Right cardiac atrium (tissue), 5 donors: ENCODE data around the gene ZNF579. TPM values are rescaled to one million over a fixed set of nuclear protein-coding genes. Genes with fewer than 3 reads are reported as not detected.
A peak's percentile ranks its signal among the peaks of the same experiment; 100 is the strongest.

Source experiments
- ATAC-seq, 2 donors: fragments of 200-7000 bp; cut with Tn5 transposase; one replicate each; pipeline versions ENCODE4 v1.8.0 to v1.9.1; 2020; ENCODE audit warnings: moderate library complexity in 2 of 2, mild to moderate bottlenecking in 1 of 2
- DNase-seq, 3 donors: peaks; one replicate each; pipeline ENCODE4 v3.0.0-alpha.2; 2020
- H3K27ac ChIP-seq: one replicate; pipeline ENCODE4 v1.5.1; 2013; ENCODE audit warnings: mild to moderate bottlenecking, low read length, control low read depth, moderate library complexity
- H3K27me3 ChIP-seq: one replicate; pipeline ENCODE4 v1.6.1; 2013; ENCODE audit not compliant: control insufficient read depth, insufficient read depth
- H3K4me1 ChIP-seq: one replicate; pipeline ENCODE4 v1.6.1; 2013; ENCODE audit warnings: low read length; ENCODE audit not compliant: control insufficient read depth, insufficient read depth
- H3K4me3 ChIP-seq: one replicate; pipeline ENCODE4 v1.5.1; 2013; ENCODE audit warnings: low read length, control low read depth
- H3K9me3 ChIP-seq: one replicate; pipeline ENCODE4 v1.6.1; 2013; ENCODE audit warnings: low read length; ENCODE audit not compliant: control insufficient read depth
- WGBS: extraction: QIAGEN DNeasy Blood & Tissue Kit; methylation state at CpG from one replicate; pipeline ENCODE4 v1.1.7; 2013; 5-methylcytosine and 5-hydroxymethylcytosine counted together
- intact Hi-C, 4 donors: fragments of 100-400 bp; cut with DNase I; formaldehyde crosslinking; loops; one replicate each; pipeline versions ENCODE4 v1.11.0 to v1.14.0; 2022 to 2023
- polyA plus RNA-seq: library from polyadenylated mRNA; stranded (reverse); fragments of 200-250 nt; gene quantifications from one replicate; pipeline ENCODE4 v1.2.3, GENCODE V29; 2013
- total RNA-seq, 4 donors: library from RNA; stranded (reverse); fragmentation: NEBNext Ultra II Directional; extraction: Animal tissue kit (Norgen Biotek cat#: 25700); gene quantifications; one replicate each; pipeline ENCODE4 v1.2.1, GENCODE V29; 2021
- donor health status: healthy with polysubstance abuse.
- donor health status: DM: no; HTN: yes; CAD: no.
- donor health status: DM: no; HTN: no; CAD: no.
- donor health status: DM: no; HTN: yes; CAD: no; lungs with severe emphysema.
- donor health status: DM: yes; HTN: yes; CAD: no.

Gene ZNF579
- total and polyA plus RNA-seq, 5 donors: 10.2 to 15.5 (median 13.3) TPM

DNA sequence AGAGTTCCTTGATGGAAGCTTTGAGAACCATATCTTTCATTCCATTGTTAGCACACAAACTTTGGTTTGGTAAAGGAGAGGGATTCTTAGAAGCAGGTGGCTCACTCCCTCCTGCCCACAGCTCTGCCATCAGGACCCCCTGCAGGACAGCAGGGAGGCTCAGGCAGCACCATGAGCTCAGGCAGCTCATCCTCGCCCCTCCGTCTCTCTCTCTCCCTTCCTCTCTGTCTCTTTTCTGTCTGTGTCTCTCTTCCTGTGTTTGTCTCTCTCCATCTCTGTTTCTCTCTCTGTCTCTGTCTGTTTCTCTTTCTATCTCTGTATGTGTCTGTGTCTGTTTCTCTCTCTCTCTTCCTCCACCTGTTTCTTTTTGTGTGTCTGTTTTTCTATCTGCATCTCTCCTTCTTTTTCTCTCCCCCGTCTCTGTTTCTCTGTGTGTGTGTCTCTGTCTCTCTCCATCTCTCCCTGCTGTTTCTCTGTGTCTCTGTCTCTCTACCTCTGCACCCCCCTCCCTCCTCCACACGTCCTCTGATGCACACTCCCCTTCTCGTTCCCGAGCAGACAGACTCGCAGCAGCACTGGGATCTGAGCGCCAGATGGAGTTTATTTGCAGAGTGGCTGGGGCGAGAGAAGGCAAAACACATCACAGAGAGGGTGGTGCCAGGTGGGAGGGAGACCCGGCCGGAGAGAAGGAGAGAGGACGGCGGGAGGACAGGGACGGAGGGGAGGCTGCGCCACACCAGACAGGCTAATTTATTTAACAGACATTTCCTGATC is 52.4 kb downstream of the ZNF579 start:
- ATAC-seq (no peak), DNase-seq (peak in 1 of 3 donors; percentile 44)
- Histone ChIP-seq H3K4me3 (no peak overlapping the region), H3K27ac (peak overlapping the region; percentile 57), H3K9me3 (no peaks in the 10 kb centered on the region), H3K27me3 (no peaks in the 10 kb centered on the region), H3K4me1 (peaks cover 7% of the 10 kb centered on the region)
- intact Hi-C loops: loop anchor here in 1 of 4 donors (5.0 kb wide), 1 partner anchor 59 kb away; no protein-coding TSS in a partner anchor
- 21% methylated on average over 15 of the region's 15 CpGs for WGBS

DNA sequence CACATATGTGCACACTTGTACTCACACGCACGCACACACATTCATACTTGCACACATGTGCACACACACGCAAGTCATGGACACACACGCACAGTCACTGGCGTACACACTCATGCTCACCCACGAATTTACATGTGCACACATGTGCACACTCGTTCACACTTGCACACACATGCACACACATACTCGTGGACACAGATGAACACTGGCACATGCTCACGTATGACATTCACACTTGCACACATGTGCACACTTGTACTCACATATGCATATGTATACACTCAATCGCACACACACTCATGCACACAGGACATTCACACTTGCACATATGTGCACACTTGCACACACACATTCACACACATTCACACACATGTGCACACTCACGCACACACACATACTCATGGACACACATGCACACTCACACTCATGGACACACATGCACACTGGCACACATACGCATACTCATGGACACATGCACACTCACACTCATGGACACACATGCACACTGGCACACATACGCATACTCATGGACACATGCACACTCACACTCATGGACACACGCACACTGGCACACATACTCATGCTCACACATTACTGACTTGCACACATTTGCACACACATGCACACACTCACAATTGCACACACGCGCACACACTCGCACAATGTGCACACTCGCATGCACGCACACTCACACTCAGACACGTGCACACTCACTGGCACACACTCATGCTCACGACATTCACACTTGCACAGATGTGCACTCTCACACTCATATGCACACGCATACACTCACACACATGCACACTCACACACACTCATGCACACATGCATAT is 53.2 kb downstream of the ZNF579 start:
- 80% methylated on average over 22 of the region's 22 CpGs for WGBS
- DNase-seq (peak in 1 of 3 donors; percentile 14), ATAC-seq (no peak)
- Histone ChIP-seq H3K4me3 (no peak overlapping the region), H3K27ac (no peak overlapping the region), H3K27me3 (no peaks in the 10 kb centered on the region), H3K9me3 (no peaks in the 10 kb centered on the region), H3K4me1 (peaks cover 7% of the 10 kb centered on the region)
- intact Hi-C loops: loop anchor here in 1 of 4 donors (5.0 kb wide), 1 partner anchor 60 kb away; no protein-coding TSS in a partner anchor

Other genes with a start within 250 kb of the ZNF579 start
- 1 to 10 TPM; 6.7 to 9.8 (median 8.4) TPM for gene KMT5C, start 241.0 kb downstream of the ZNF579 start, total RNA-seq
- gene KMT5C, start 241.0 kb downstream of the ZNF579 start, polyA plus RNA-seq: 6.3 TPM
- gene COX6B2, start 226.1 kb downstream of the ZNF579 start, total RNA-seq: not detected
- not detected for gene COX6B2, start 226.1 kb downstream of the ZNF579 start, polyA plus RNA-seq
- gene GARIN5B, start 217.6 kb downstream of the ZNF579 start, total RNA-seq: not detected
- not detected for gene GARIN5B, start 217.6 kb downstream of the ZNF579 start, polyA plus RNA-seq
- gene IL11, start 210.4 kb downstream of the ZNF579 start, total RNA-seq: not detected
- not detected for gene IL11, start 210.4 kb downstream of the ZNF579 start, polyA plus RNA-seq
- not detected for gene TMEM190, start 204.0 kb downstream of the ZNF579 start, total RNA-seq
- gene TMEM190, start 204.0 kb downstream of the ZNF579 start, polyA plus RNA-seq: not detected
- 1 to 10 TPM in 1 of 4 donors, under 1 TPM in 3; 0.47 to 1.2 (median 0.56) TPM for gene TMEM238, start 196.6 kb downstream of the ZNF579 start, total RNA-seq
- gene TMEM238, start 196.6 kb downstream of the ZNF579 start, polyA plus RNA-seq: 0.14 TPM
- 1,000 to 10,000 TPM in 1 of 4 donors, 100 to 1,000 TPM in 3; 656 to 1,015 (median 735) TPM for gene RPL28, start 194.9 kb downstream of the ZNF579 start, total RNA-seq
- 806 TPM for gene RPL28, start 194.9 kb downstream of the ZNF579 start, polyA plus RNA-seq
- gene UBE2S, start 173.1 kb downstream of the ZNF579 start, total RNA-seq: 10 to 100 TPM; 21.0 to 32.7 (median 27.8) TPM
- 12.2 TPM for gene UBE2S, start 173.1 kb downstream of the ZNF579 start, polyA plus RNA-seq
- not detected for gene SHISA7, start 137.5 kb downstream of the ZNF579 start, total RNA-seq
- 0.05 TPM for gene SHISA7, start 137.5 kb downstream of the ZNF579 start, polyA plus RNA-seq
- 10 to 100 TPM; 49.6 to 73.9 (median 62.0) TPM for gene ISOC2, start 119.2 kb downstream of the ZNF579 start, total RNA-seq
- 111 TPM for gene ISOC2, start 119.2 kb downstream of the ZNF579 start, polyA plus RNA-seq
- gene C19orf85, start 116.1 kb downstream of the ZNF579 start, total RNA-seq: not detected
- gene C19orf85, start 116.1 kb downstream of the ZNF579 start, polyA plus RNA-seq: not detected
- gene ZNF628, start 104.2 kb downstream of the ZNF579 start, total RNA-seq: 1 to 10 TPM; 5.6 to 8.1 (median 6.7) TPM
- gene ZNF628, start 104.2 kb downstream of the ZNF579 start, polyA plus RNA-seq: 7.7 TPM
- gene NAT14, start 95.7 kb downstream of the ZNF579 start, total RNA-seq: 10 to 100 TPM; 13.6 to 20.8 (median 15.0) TPM
- gene NAT14, start 95.7 kb downstream of the ZNF579 start, polyA plus RNA-seq: 15.8 TPM
- gene SSC5D, start 92.4 kb downstream of the ZNF579 start, total RNA-seq: 10 to 100 TPM in 1 of 4 donors, 1 to 10 TPM in 3; 6.8 to 10.2 (median 8.1) TPM
- 4.4 TPM for gene SSC5D, start 92.4 kb downstream of the ZNF579 start, polyA plus RNA-seq
- 100 to 1,000 TPM; 205 to 239 (median 209) TPM for gene SBK2, start 43.7 kb downstream of the ZNF579 start, total RNA-seq
- 228 TPM for gene SBK2, start 43.7 kb downstream of the ZNF579 start, polyA plus RNA-seq
- gene SBK3, start 35.3 kb downstream of the ZNF579 start, total RNA-seq: 100 to 1,000 TPM in 2 of 4 donors, 10 to 100 TPM in 2; 80.3 to 211 (median 109) TPM
- 103 TPM for gene SBK3, start 35.3 kb downstream of the ZNF579 start, polyA plus RNA-seq
- 10 to 100 TPM; 17.5 to 20.0 (median 18.4) TPM for gene FIZ1, start 18.7 kb upstream of the ZNF579 start, total RNA-seq
- 16.3 TPM for gene FIZ1, start 18.7 kb upstream of the ZNF579 start, polyA plus RNA-seq
- gene ZNF524, start 19.4 kb upstream of the ZNF579 start, total RNA-seq: 10 to 100 TPM; 11.4 to 18.5 (median 17.5) TPM
- 27.1 TPM for gene ZNF524, start 19.4 kb upstream of the ZNF579 start, polyA plus RNA-seq
- gene ZNF865, start 24.8 kb upstream of the ZNF579 start, total RNA-seq: 10 to 100 TPM; 19.4 to 20.8 (median 20.2) TPM
- 17.2 TPM for gene ZNF865, start 24.8 kb upstream of the ZNF579 start, polyA plus RNA-seq
- 10 to 100 TPM; 11.5 to 16.3 (median 13.3) TPM for gene ZNF784, start 43.7 kb upstream of the ZNF579 start, total RNA-seq
- gene ZNF784, start 43.7 kb upstream of the ZNF579 start, polyA plus RNA-seq: 13.0 TPM
- 10 to 100 TPM; 23.7 to 32.0 (median 28.9) TPM for gene ZNF580, start 60.2 kb upstream of the ZNF579 start, total RNA-seq
- 18.7 TPM for gene ZNF580, start 60.2 kb upstream of the ZNF579 start, polyA plus RNA-seq
- 10 to 100 TPM in 1 of 4 donors, 1 to 10 TPM in 3; 7.7 to 12.5 (median 9.3) TPM for gene ZNF581, start 62.8 kb upstream of the ZNF579 start, total RNA-seq
- 6.3 TPM for gene ZNF581, start 62.8 kb upstream of the ZNF579 start, polyA plus RNA-seq
- 10 to 100 TPM; 23.6 to 26.6 (median 24.3) TPM for gene CCDC106, start 67.4 kb upstream of the ZNF579 start, total RNA-seq
- gene CCDC106, start 67.4 kb upstream of the ZNF579 start, polyA plus RNA-seq: 30.4 TPM
- 100 to 1,000 TPM in 1 of 4 donors, 10 to 100 TPM in 3; 87.5 to 101 (median 90.4) TPM for gene U2AF2, start 74.2 kb upstream of the ZNF579 start, total RNA-seq
- gene U2AF2, start 74.2 kb upstream of the ZNF579 start, polyA plus RNA-seq: 76.0 TPM
- gene EPN1, start 94.4 kb upstream of the ZNF579 start, total RNA-seq: 100 to 1,000 TPM; 175 to 232 (median 208) TPM
- 187 TPM for gene EPN1, start 94.4 kb upstream of the ZNF579 start, polyA plus RNA-seq
- gene NLRP9, start 157.6 kb upstream of the ZNF579 start, total RNA-seq: not detected
- not detected for gene NLRP9, start 157.6 kb upstream of the ZNF579 start, polyA plus RNA-seq
- not detected for gene RFPL4A, start 178.2 kb upstream of the ZNF579 start, total RNA-seq
- not detected for gene RFPL4A, start 178.2 kb upstream of the ZNF579 start, polyA plus RNA-seq
- not detected for gene RFPL4AL1, start 188.3 kb upstream of the ZNF579 start, total RNA-seq
- gene RFPL4AL1, start 188.3 kb upstream of the ZNF579 start, polyA plus RNA-seq: not detected